ENCODE results near the gene KNDC1. TPM values are rescaled to one million over a fixed set of nuclear protein-coding genes. Genes with fewer than 3 reads are reported as not detected.

Gene KNDC1, protein sequence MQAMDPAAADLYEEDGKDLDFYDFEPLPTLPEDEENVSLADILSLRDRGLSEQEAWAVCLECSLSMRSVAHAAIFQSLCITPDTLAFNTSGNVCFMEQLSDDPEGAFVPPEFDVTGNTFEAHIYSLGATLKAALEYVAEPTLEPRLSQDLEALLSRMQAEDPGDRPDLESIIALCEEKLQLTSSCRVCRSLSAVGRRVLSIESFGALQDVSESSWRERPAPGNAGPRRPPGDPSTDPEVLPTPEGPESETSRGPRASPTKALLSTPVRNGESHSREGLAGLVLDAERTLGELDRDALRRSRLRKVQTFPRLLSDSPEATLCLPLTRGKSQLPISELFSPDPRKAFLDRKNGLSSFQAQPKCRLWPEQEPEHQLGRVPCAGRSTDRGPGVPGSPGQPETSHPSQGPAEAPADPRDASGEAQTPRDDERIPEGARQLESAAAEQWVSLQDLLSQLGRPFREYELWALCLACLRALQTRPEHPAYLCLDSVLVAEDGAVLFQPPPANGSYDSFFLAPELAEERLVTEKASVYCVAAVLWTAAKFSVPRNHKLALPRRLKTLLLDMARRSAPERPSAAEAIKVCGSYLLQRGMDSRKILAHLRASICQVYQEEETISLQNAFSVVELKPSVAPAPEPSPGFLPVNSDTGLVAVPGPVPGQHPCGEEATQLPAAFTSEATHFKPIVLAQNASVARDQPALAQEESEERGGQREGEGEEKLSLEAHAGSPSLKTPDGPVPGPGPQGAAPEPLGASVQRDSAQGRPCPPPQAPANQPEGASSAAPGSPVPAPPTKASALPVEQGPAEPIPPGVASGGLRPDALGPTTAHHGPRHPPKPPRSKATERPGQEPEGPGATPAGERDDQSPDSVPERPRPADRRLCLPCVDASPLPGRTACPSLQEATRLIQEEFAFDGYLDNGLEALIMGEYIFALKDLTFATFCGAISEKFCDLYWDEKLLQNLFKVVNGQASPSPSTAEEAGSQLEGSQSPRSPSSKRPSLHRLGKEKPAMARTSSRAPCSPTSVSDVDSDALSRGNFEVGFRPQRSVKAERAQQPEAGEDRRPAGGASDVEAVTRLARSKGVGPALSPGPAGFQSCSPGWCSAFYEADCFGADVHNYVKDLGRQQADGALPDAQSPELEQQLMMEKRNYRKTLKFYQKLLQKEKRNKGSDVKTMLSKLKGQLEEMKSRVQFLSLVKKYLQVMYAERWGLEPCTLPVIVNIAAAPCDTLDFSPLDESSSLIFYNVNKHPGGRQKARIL (N-terminal part only)
- 0.77 to 2.4 TPM (median 0.94 TPM) in 5 replicates for total RNA-seq (2022; extraction: Qiagen RNA extraction; ENCODE audit: low read depth)

DNA sequence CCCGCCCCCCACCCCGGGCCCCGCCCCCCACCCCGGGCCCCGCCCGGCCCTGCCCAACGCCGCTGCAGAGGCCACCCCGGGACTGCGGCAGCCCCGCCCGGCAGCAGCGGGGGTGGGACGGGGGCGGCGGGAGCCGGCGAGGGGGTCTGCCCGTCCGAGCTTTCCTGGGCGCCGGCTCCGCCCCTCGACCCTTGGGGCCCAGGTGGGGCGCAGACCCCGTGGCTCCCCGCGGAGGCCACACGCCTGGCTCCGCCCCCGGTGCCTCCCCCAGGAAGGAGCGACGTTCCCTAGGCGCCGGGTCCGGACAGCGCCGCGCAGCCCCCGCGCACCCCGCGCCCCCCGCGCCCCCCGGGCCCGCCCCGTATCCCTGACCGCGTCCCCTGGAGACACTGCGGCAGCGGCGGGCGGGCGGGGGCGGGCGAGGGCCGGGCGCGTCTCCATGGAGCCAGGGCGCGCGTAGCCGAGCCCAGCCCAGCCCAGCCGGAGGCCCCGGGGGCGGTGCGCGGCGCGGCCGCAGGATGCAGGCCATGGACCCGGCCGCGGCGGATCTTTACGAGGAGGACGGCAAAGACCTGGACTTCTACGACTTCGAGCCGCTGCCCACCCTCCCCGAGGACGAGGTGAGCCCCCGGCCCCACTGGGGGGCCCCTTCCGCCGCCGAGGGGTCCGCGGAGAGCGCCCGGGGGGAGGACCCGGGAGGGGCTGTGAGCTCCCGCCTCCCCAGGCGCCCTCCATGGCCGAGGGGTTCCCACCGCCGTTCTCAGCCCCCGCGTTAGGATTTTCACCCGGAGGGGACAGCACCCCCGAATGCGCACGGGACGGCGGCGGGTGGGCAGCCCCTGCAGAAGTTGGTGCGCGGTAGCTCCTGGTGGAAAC, at the start of gene KNDC1:
Gene KNDC1, plus strand, starts transcription at position 270 of the 876 bp plus-strand sequence. Its CDS starts 249 bp downstream, at position 519.

GRCh38 chr10:133230044-133230361, 70.0 kb downstream of the KNDC1 start, which contains the start of gene UTF1:
TSS of gene UTF1 (plus strand) at chr10:133230217. CDS start at chr10:133230289, 72 bp downstream.

DNA sequence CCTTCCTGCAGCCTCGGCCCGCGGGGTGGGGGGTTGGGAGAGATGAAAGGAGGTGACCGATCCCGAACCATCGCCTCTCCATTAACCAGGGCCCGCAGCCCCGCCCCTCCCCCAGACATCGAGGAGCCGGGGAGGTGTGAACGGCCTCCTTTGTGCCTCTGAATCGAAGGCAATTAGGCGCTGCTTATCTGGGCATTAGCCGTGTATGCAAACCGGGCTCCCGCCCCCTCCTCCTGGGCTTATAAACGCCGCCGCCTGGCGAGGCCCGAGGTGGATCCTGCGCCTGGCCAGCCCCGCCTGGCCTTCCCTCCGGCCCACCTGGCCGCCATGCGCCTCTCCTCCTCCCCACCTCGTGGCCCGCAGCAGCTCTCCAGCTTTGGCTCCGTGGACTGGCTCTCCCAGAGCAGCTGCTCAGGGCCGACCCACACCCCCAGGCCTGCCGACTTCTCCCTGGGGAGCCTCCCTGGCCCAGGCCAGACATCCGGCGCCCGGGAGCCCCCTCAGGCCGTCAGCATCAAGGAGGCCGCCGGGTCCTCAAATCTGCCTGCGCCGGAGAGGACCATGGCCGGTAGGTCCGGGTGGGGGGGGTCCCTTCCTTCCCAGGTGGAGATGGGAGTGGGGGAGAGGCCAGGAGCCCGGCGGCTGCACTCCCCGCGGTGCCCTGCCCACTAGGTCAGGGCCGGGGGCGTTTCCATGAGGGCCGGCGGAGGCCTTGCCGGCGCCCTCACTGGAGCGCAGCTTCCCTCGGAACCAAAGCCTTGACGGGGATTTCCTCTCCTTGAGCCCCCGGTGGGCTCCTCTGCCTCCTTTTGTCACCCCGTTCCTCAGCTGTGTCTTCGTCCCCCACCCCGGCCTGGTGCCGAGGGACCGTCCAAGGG, 77.8 kb downstream of the KNDC1 start, which contains the start of gene VENTX:
Gene VENTX, plus strand, starts transcription at position 268 of the 878 bp plus-strand sequence. Its CDS starts 60 bp downstream, at position 328.

Other genes starting within 250 kb of the KNDC1 start
- 1.1 to 1.8 TPM (median 1.3 TPM) in 5 replicates for gene CFAP46, start 217.6 kb upstream of the KNDC1 start, total RNA-seq (2022; extraction: Qiagen RNA extraction; ENCODE audit: low read depth)
- 0.02 to 0.07 TPM in 2 of 5 replicates, not detected in the others for gene ADGRA1, start 72.3 kb upstream of the KNDC1 start, total RNA-seq (2022; extraction: Qiagen RNA extraction; ENCODE audit: low read depth)
- 0.08 to 0.16 TPM (median 0.16 TPM) in 3 of 5 replicates, not detected in the others for gene UTF1, start 70.0 kb downstream of the KNDC1 start, total RNA-seq (2022; extraction: Qiagen RNA extraction; ENCODE audit: low read depth)
- not detected in 5 replicates for gene VENTX, start 77.6 kb downstream of the KNDC1 start, total RNA-seq (2022; extraction: Qiagen RNA extraction; ENCODE audit: low read depth)
- gene ADAM8, start 116.6 kb downstream of the KNDC1 start, total RNA-seq (2022; extraction: Qiagen RNA extraction; ENCODE audit: low read depth) = 1.3 to 4.3 TPM (median 3.7 TPM) in 5 replicates
- 32.0 to 44.5 TPM (median 43.6 TPM) in 5 replicates for gene TUBGCP2, start 148.7 kb downstream of the KNDC1 start, total RNA-seq (2022; extraction: Qiagen RNA extraction; ENCODE audit: low read depth)
- gene ZNF511, start 148.7 kb downstream of the KNDC1 start, total RNA-seq (2022; extraction: Qiagen RNA extraction; ENCODE audit: low read depth) = 66.0 to 79.6 TPM (median 70.4 TPM) in 5 replicates
- 0.54 to 1.3 TPM (median 0.72 TPM) in 5 replicates for gene CALY, start 176.7 kb downstream of the KNDC1 start, total RNA-seq (2022; extraction: Qiagen RNA extraction; ENCODE audit: low read depth)
- gene PRAP1, start 187.2 kb downstream of the KNDC1 start, total RNA-seq (2022; extraction: Qiagen RNA extraction; ENCODE audit: low read depth) = 0.15 to 0.84 TPM (median 0.29 TPM) in 3 of 5 replicates, not detected in the others
- 10.7 to 19.0 TPM (median 13.1 TPM) in 5 replicates for gene FUOM, start 197.8 kb downstream of the KNDC1 start, total RNA-seq (2022; extraction: Qiagen RNA extraction; ENCODE audit: low read depth)
- gene ECHS1, start 213.1 kb downstream of the KNDC1 start, total RNA-seq (2022; extraction: Qiagen RNA extraction; ENCODE audit: low read depth) = 132 to 169 TPM (median 145 TPM) in 5 replicates
- 1.5 to 2.2 TPM (median 1.8 TPM) in 5 replicates for gene PAOX, start 219.0 kb downstream of the KNDC1 start, total RNA-seq (2022; extraction: Qiagen RNA extraction; ENCODE audit: low read depth)
- 38.1 to 53.7 TPM (median 51.4 TPM) in 5 replicates for gene MTG1, start 233.9 kb downstream of the KNDC1 start, total RNA-seq (2022; extraction: Qiagen RNA extraction; ENCODE audit: low read depth)